ENCODE results near the gene ATP8B3. TPM values are rescaled to one million over a fixed set of nuclear protein-coding genes. Genes with fewer than 3 reads are reported as not detected.

ATP8B3 gene
- total and polyA plus RNA-seq, 9 of the 15 experiments (the other 6 are each of a cell fraction or from before 2014, with no cell fraction given), result 1.2 to 12.3 (median 3.8) TPM

DNA sequence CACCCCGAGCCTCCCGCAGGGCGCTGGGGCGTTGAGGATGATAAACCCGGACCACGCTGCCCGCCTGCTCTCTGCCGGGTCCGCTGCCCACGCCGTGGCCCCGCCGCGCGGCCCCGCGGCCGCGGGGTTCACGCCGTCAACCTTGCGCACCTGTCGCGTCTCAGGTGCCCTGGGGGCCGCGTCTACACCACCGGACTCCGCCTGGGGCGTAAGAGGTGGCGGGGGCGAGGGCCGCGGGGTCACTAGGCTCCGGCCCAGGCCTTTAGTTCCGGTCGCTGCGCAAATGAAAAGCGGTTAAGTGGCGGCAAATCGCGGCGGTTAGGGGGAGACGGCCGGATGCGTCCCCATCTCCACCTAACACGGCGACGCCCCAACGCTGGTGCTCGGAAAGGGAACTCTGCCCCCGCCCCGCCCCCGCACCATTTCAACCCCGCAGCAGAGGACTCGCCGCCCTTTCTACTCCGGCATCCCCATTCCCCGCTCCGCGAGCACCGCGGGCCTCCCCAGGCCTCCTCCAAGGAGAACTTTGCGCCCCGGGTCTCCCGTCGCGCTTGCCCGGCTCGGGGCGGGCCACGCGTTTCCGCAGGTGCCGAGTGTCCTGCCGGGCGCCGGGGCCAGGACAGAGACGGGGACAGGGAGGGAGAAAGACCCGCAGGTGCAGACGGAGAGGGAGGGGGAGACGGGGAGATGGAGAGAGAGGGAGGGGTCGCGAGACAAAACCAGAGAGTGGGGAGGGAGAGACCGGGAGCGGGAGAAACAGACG is 54.4 kb downstream of the ATP8B3 start (continued):
- no peak for TF ChIP-seq SMARCB1 (IDR thresholded peaks at IDR 0.05; ENCODE audit: insufficient read length, low read depth)
- no peak for TF ChIP-seq IFI16 (CRISPR knock-in tag; IDR thresholded peaks at IDR 0.05)
- TF ChIP-seq, protein P1, sequence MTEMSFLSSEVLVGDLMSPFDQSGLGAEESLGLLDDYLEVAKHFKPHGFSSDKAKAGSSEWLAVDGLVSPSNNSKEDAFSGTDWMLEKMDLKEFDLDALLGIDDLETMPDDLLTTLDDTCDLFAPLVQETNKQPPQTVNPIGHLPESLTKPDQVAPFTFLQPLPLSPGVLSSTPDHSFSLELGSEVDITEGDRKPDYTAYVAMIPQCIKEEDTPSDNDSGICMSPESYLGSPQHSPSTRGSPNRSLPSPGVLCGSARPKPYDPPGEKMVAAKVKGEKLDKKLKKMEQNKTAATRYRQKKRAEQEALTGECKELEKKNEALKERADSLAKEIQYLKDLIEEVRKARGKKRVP (CRISPR knock-in tag; IDR thresholded peaks at IDR 0.05), result no peak
- TF ChIP-seq DPF2 (IDR thresholded peaks at IDR 0.05), result no peak
- TF ChIP-seq ADNP (tag; IDR thresholded peaks at IDR 0.05), result no peak
- TF ChIP-seq ZSCAN29 (IDR thresholded peaks at IDR 0.05), result peak; percentile 65; the same call in 1 of the 2 replicates
- TF ChIP-seq EP300 (IDR thresholded peaks at IDR 0.05; ENCODE audit: low read length), result no peak
- no peak for TF ChIP-seq SAFB (IDR thresholded peaks at IDR 0.05; ENCODE audit: borderline replicate concordance, low read depth, low read length)
- TF ChIP-seq, protein P2, sequence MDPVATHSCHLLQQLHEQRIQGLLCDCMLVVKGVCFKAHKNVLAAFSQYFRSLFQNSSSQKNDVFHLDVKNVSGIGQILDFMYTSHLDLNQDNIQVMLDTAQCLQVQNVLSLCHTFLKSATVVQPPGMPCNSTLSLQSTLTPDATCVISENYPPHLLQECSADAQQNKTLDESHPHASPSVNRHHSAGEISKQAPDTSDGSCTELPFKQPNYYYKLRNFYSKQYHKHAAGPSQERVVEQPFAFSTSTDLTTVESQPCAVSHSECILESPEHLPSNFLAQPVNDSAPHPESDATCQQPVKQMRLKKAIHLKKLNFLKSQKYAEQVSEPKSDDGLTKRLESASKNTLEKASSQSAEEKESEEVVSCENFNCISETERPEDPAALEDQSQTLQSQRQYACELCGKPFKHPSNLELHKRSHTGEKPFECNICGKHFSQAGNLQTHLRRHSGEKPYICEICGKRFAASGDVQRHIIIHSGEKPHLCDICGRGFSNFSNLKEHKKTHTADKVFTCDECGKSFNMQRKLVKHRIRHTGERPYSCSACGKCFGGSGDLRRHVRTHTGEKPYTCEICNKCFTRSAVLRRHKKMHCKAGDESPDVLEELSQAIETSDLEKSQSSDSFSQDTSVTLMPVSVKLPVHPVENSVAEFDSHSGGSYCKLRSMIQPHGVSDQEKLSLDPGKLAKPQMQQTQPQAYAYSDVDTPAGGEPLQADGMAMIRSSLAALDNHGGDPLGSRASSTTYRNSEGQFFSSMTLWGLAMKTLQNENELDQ (CRISPR knock-in tag; IDR thresholded peaks at IDR 0.05; ENCODE audit: borderline replicate concordance), result no peak
- TF ChIP-seq NFATC3 (IDR thresholded peaks at IDR 0.05), result no peak
- TF ChIP-seq, protein P3, sequence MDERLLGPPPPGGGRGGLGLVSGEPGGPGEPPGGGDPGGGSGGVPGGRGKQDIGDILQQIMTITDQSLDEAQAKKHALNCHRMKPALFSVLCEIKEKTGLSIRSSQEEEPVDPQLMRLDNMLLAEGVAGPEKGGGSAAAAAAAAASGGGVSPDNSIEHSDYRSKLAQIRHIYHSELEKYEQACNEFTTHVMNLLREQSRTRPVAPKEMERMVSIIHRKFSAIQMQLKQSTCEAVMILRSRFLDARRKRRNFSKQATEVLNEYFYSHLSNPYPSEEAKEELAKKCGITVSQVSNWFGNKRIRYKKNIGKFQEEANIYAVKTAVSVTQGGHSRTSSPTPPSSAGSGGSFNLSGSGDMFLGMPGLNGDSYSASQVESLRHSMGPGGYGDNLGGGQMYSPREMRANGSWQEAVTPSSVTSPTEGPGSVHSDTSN (CRISPR knock-in tag; IDR thresholded peaks at IDR 0.05; ENCODE audit: low read depth), result no peak
- TF ChIP-seq, protein P3 (tag; conservative IDR thresholded peaks at IDR 0.05; ENCODE audit: low read depth), result no peak
- TF ChIP-seq EGR1 (conservative IDR thresholded peaks at IDR 0.05), result peak; percentile 66
- TF ChIP-seq ZNF764 (CRISPR knock-in tag; IDR thresholded peaks at IDR 0.05; ENCODE audit: low read depth), result no peak
- TF ChIP-seq PCBP1 (IDR thresholded peaks at IDR 0.05; ENCODE audit: low read depth, low read length, poor library complexity, severe bottlenecking), result peak; percentile 56
- TF ChIP-seq YY1 (IDR thresholded peaks at IDR 0.05; ENCODE audit: borderline replicate concordance in 1 of 3, control insufficient read depth in 1 of 3, extremely low read depth in 1 of 3, insufficient read depth in 3 of 3, insufficient read length in 1 of 3, insufficient replicate concordance in 2 of 3, low read depth in 1 of 3, low read length in 2 of 3), result no peak
- TF ChIP-seq, protein P4, sequence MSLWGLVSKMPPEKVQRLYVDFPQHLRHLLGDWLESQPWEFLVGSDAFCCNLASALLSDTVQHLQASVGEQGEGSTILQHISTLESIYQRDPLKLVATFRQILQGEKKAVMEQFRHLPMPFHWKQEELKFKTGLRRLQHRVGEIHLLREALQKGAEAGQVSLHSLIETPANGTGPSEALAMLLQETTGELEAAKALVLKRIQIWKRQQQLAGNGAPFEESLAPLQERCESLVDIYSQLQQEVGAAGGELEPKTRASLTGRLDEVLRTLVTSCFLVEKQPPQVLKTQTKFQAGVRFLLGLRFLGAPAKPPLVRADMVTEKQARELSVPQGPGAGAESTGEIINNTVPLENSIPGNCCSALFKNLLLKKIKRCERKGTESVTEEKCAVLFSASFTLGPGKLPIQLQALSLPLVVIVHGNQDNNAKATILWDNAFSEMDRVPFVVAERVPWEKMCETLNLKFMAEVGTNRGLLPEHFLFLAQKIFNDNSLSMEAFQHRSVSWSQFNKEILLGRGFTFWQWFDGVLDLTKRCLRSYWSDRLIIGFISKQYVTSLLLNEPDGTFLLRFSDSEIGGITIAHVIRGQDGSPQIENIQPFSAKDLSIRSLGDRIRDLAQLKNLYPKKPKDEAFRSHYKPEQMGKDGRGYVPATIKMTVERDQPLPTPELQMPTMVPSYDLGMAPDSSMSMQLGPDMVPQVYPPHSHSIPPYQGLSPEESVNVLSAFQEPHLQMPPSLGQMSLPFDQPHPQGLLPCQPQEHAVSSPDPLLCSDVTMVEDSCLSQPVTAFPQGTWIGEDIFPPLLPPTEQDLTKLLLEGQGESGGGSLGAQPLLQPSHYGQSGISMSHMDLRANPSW (CRISPR knock-in tag; IDR thresholded peaks at IDR 0.05), result no peak
